Aorta (tissue), 5 donors: ENCODE data around the gene GPS1. TPM values are rescaled to one million over a fixed set of nuclear protein-coding genes. Genes with fewer than 3 reads are reported as not detected.

ENCODE experiments used
- ATAC-seq: fragments of 200-7000 bp; cut with Tn5 transposase; one replicate; pipeline ENCODE4 v1.9.1; 2022; ENCODE audit warnings: moderate library complexity; ENCODE audit not compliant: low FRiP score
- DNase-seq, 2 donors: peaks; one replicate each; pipeline ENCODE4 v3.0.0-alpha.2; 2020
- H3K27ac ChIP-seq, 2 donors: one replicate each; pipeline ENCODE4 v1.5.1; 2013; ENCODE audit warnings: low read length in 2 of 2, mild to moderate bottlenecking in 2 of 2, moderate library complexity in 2 of 2, control low read depth in 1 of 2, inconsistent platforms in 1 of 2, low read depth in 1 of 2
- H3K27me3 ChIP-seq, 2 donors: one replicate each; pipeline ENCODE4 v1.6.1; 2013; ENCODE audit warnings: control low read depth in 1 of 2, low read length in 1 of 2, mild to moderate bottlenecking in 1 of 2, moderate library complexity in 1 of 2; ENCODE audit not compliant: insufficient read depth in 2 of 2, control insufficient read depth in 1 of 2
- H3K36me3 ChIP-seq, 2 donors: one replicate each; pipeline ENCODE4 v1.6.1; 2013; ENCODE audit warnings: control low read depth in 1 of 2, low read length in 1 of 2, mild to moderate bottlenecking in 1 of 2; ENCODE audit not compliant: insufficient read depth in 2 of 2, control insufficient read depth in 1 of 2
- H3K4me1 ChIP-seq, 2 donors: one replicate each; pipeline ENCODE4 v1.6.1; 2013; ENCODE audit warnings: low read length in 2 of 2, control low read depth in 1 of 2, mild to moderate bottlenecking in 1 of 2, moderate library complexity in 1 of 2; ENCODE audit not compliant: insufficient read depth in 2 of 2, control insufficient read depth in 1 of 2
- H3K4me3 ChIP-seq, 2 donors: one replicate each; pipeline ENCODE4 v1.5.1; 2013; ENCODE audit warnings: low read length in 2 of 2, control low read depth in 1 of 2, mild to moderate bottlenecking in 1 of 2
- H3K9me3 ChIP-seq: one replicate; pipeline ENCODE4 v1.6.1; 2013; ENCODE audit warnings: mild to moderate bottlenecking, low read length; ENCODE audit not compliant: control insufficient read depth
- WGBS, 2 donors: extraction: QIAGEN DNeasy Blood & Tissue Kit; methylation state at CpG; one replicate each; pipeline ENCODE4 v1.1.7; 2013; 5-methylcytosine and 5-hydroxymethylcytosine counted together
- intact Hi-C, 2 donors: fragments of 100-400 bp; cut with DNase I; formaldehyde crosslinking; loops; one replicate each; pipeline versions ENCODE4 v1.14.2 to v1.15.0; 2022
- polyA plus RNA-seq, 2 donors: library from polyadenylated mRNA; stranded (reverse); fragments of 200-250 nt; gene quantifications; one replicate each; pipeline ENCODE4 v1.2.3, GENCODE V29; 2013
- total RNA-seq, 2 donors: library from RNA; stranded (reverse); fragmentation: NEBNext Ultra II Directional; extraction: Animal tissue kit (Norgen Biotek cat#: 25700); gene quantifications; one replicate each; pipeline ENCODE4 v1.2.1, GENCODE V29; 2021
- donor health status: healthy with polysubstance abuse.
- donor health status: Bipolar disorder and iron deficiency.
- donor health status: DM: no; HTN: no; CAD: no.
- donor health status: DM: no; HTN: no; CAD: no.
- donor health status: DM: yes; HTN: yes; CAD: no.

GPS1 gene
- total and polyA plus RNA-seq, 4 donors, result 46.9 to 171 (median 54.1) TPM

- intact Hi-C loops, result no loop called here
- no peaks in the 10 kb centered on the region for H3K27me3 ChIP-seq
- no peak for ATAC-seq
- no peaks in the 10 kb centered on the region for H3K4me1 ChIP-seq
- no peaks in the 10 kb centered on the region for H3K9me3 ChIP-seq
- H3K27ac ChIP-seq, result no peak overlapping the region
- peak in 1 of 2 donors; percentile 54 for DNase-seq
- H3K36me3 ChIP-seq, result peaks cover 0 to 2% of the 10 kb centered on the region in 2 donors
- 13 to 18% methylated on average over 59 to 79 of the region's 79 CpGs for WGBS, 2 donors
- H3K4me3 ChIP-seq, result peak overlapping the region; percentile 88 to 92
Measured at GRCh38 chr17:82050761-82051641, 697 bp upstream of the GPS1 start.

DNA sequence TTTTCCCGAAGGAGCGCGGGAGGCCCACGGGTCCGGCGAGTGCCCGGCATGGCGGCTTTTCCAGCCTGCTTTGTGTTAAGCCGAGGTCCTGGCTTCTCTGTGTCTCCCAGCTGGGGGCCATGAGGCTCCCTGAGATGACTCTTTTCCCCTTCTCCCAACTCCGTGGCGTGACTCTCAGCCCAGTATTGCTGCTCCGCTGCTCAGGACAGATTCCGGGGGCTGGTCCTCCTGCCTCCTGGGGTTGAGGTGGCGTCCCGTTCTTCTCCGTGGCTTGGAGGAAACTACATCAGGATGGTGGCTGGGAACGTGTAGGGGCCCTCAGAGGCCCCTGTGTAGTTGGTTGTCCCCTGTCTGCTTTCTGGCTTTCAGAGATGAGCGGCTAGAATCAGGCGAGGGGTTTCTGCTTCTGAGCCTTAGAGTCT is 951 bp downstream of the GPS1 start:
- peak overlapping the region in 1 of 2 donors; percentile 92 for H3K4me3 ChIP-seq
- 24 to 25% methylated on average over 18 to 19 of the region's 19 CpGs for WGBS, 2 donors
- no peaks in the 10 kb centered on the region for H3K27me3 ChIP-seq
- H3K9me3 ChIP-seq, result no peaks in the 10 kb centered on the region
- no peak overlapping the region for H3K27ac ChIP-seq
- intact Hi-C loops, result no loop called here
- H3K36me3 ChIP-seq, result peaks cover 0 to 2% of the 10 kb centered on the region in 2 donors
- ATAC-seq (no peak), DNase-seq (no peak)
- H3K4me1 ChIP-seq, result no peaks in the 10 kb centered on the region

- H3K4me1 ChIP-seq, result no peaks in the 10 kb centered on the region
- no peak overlapping the region for H3K4me3 ChIP-seq
- ATAC-seq, result no peak
Measured at GRCh38 chr17:82053130-82053529, 1.4 kb downstream of the GPS1 start.

GRCh38 chr17:82053556-82054263 is 2.0 kb downstream of the GPS1 start:
- H3K27ac ChIP-seq, result no peak overlapping the region
- ATAC-seq (no peak), DNase-seq (peak in 1 of 2 donors; percentile 44)
- no peaks in the 10 kb centered on the region for H3K9me3 ChIP-seq
- no peak overlapping the region for H3K4me3 ChIP-seq
- no peaks in the 10 kb centered on the region for H3K27me3 ChIP-seq
- no peaks in the 10 kb centered on the region for H3K4me1 ChIP-seq
- WGBS, 2 donors, result 92 to 93% methylated on average over 28 of the region's 28 CpGs
- peaks cover 0 to 2% of the 10 kb centered on the region in 2 donors for H3K36me3 ChIP-seq
- intact Hi-C loops, result no loop called here

More at GRCh38 chr17:82053130-82053529, 1.4 kb downstream of the GPS1 start:
- WGBS, 2 donors, result 87 to 89% methylated on average over 18 to 19 of the region's 19 CpGs
- H3K27me3 ChIP-seq, result no peaks in the 10 kb centered on the region
- no peak for DNase-seq
- no peak overlapping the region for H3K27ac ChIP-seq
- intact Hi-C loops, result no loop called here
- H3K9me3 ChIP-seq, result no peaks in the 10 kb centered on the region
- H3K36me3 ChIP-seq, result peaks cover 0 to 2% of the 10 kb centered on the region in 2 donors

DNA sequence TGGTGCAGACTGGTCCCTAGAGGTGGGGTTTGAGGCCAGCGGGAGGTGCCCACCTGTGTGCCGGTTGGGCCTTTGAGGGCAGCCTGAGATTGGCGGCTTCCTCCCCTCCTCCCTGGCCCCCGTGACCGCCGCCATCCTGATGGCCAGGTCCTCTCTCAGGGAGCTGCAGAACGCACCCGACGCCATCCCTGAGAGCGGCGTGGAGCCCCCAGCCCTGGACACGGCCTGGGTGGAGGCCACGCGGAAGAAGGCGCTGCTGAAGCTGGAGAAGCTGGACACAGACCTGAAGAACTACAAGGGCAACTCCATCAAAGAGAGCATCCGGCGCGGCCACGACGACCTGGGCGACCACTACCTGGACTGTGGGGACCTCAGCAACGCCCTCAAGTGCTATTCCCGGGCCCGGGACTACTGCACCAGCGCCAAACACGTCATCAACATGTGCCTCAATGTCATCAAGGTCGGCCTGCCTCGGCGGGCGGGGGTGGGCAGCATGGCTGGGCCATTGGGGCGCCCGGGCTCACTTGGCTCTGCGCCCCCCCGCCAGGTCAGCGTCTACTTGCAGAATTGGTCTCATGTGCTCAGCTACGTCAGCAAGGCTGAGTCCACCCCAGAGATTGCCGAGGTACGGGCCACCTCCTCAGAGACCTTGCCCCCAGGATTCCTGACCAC is 2.8 kb downstream of the GPS1 start:
- H3K36me3 ChIP-seq, result peaks cover 0 to 2% of the 10 kb centered on the region in 2 donors
- H3K4me3 ChIP-seq, result no peak overlapping the region
- no peak overlapping the region for H3K27ac ChIP-seq
- WGBS, 2 donors, result 89 to 91% methylated on average over 35 to 38 of the region's 38 CpGs
- H3K27me3 ChIP-seq, result no peaks in the 10 kb centered on the region
- H3K4me1 ChIP-seq, result no peaks in the 10 kb centered on the region
- ATAC-seq (no peak), DNase-seq (peak in 1 of 2 donors; percentile 44)
- H3K9me3 ChIP-seq, result no peaks in the 10 kb centered on the region
- intact Hi-C loops, result no loop called here

DNA sequence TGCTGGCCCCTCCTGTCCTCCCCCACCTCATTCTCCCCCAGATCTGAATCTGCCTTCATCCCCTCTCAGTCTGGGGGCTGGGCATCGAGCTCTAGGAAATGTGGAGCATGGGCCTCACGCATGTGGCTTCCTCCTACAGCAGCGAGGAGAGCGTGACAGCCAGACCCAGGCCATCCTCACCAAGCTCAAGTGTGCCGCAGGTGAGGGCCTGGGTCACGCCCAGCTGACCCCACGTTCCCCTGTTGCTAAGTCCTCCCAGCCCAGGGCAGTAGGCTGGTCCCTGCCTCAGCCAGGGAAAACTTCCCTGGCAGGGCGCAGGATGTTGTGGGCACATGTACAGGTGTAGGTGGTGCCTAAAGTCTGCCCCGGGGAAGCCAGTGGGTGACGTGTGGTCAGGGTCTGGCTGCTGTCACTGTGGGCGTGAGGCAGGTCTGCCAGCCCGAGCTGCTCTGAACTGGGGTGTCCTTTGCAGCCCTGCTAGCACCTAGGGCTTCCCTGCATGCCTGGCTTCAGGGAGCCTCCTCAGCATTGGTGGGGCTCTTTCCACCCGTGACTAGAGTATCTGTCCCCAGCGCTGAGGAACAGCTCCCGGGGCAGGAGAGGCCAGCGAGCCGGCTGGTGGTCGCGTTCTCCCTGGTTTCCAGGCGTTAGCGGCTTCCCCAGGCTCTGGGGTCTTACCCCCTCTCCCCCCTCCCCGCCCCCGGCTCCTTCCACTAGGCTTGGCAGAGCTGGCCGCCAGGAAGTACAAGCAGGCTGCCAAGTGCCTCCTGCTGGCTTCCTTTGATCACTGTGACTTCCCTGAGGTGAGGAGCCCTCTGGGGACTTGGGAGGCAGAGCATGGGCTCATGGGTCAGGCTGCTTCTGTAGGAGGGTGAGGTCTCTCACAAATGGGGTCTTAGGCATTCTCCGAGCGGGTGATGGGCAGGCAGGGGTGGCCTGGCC is 3.6 kb downstream of the GPS1 start:
- no peak for ATAC-seq
- Histone ChIP-seq H3K27me3 (no peaks in the 10 kb centered on the region), H3K4me3 (no peak overlapping the region), H3K36me3 (peaks cover 0 to 4% of the 10 kb centered on the region in 2 donors), H3K9me3 (no peaks in the 10 kb centered on the region), H3K4me1 (no peaks in the 10 kb centered on the region), H3K27ac (no peak overlapping the region)
- 79 to 81% methylated on average over 26 of the region's 26 CpGs for WGBS, 2 donors
- intact Hi-C loops, result no loop called here
- no peak for DNase-seq

DNA sequence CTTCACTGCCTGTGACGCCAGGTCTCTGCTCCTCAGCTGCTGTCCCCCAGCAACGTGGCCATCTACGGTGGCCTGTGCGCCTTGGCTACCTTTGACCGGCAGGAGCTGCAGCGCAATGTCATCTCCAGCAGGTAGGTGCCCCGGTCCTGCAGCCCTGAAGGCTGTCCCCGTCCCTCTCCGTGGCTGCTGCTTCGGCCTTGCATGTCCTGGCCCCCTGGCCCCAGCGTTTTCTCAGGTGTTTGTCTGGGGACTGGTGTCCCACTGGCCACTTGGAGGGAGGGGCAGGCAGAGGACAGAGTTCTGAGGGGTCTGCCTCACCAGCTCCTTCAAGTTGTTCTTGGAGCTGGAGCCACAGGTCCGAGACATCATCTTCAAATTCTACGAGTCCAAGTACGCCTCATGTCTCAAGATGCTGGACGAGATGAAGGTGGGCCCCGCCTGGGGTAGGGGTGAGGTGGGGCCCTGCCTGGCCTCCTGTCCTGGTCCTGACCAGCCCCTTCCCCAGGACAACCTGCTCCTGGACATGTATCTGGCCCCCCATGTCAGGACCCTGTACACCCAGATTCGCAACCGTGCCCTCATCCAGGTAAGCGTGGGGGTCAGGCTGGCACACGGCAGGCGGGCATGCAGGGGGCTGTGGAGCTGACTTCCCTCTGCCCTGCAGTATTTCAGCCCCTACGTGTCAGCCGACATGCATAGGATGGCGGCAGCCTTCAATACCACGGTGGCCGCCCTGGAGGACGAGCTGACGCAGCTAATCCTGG is 4.4 kb downstream of the GPS1 start:
- peaks cover 0 to 7% of the 10 kb centered on the region in 2 donors for H3K36me3 ChIP-seq
- no peaks in the 10 kb centered on the region for H3K4me1 ChIP-seq
- ATAC-seq (no peak), DNase-seq (no peak)
- no peaks in the 10 kb centered on the region for H3K9me3 ChIP-seq
- H3K27ac ChIP-seq, result no peak overlapping the region
- no peak overlapping the region for H3K4me3 ChIP-seq
- WGBS, 2 donors, result 86 to 87% methylated on average over 28 of the region's 28 CpGs
- H3K27me3 ChIP-seq, result no peaks in the 10 kb centered on the region
- intact Hi-C loops, result no loop called here
